ENCODE data around the gene PGBD5. TPM values are rescaled to one million over a fixed set of nuclear protein-coding genes. Genes with fewer than 3 reads are reported as not detected.

Gene PGBD5
- total and polyA plus RNA-seq, 2 of the 13 experiments (the other 11 are each of a cell fraction or from before 2014, with no cell fraction given): 0.04 to 0.13 TPM

GRCh38 chr1:230396966-230397365 is 29.2 kb downstream of the PGBD5 start (continued):
- no peak for TF ChIP-seq ZBED4 (CRISPR knock-in tag; IDR thresholded peaks at IDR 0.05; ENCODE audit: borderline replicate concordance)
- TF ChIP-seq ZBTB44 (CRISPR knock-in tag; IDR thresholded peaks at IDR 0.05): no peak
- TF ChIP-seq ZNF180 (CRISPR knock-in tag; IDR thresholded peaks at IDR 0.05; ENCODE audit: borderline replicate concordance, low read depth): no peak

- Histone ChIP-seq H3K4me2 (ENCODE audit: low read depth, low read length) (no peak overlapping the region), H3K9me3 (ENCODE audit: low read length) (no peaks in the 10 kb centered on the region), H3K79me2 (ENCODE audit: insufficient read depth, low read length) (no peaks in the 10 kb centered on the region), H3K36me3 (replicated peaks in 1 of 2; ENCODE audit: control insufficient read depth in 1 of 2, insufficient read depth in 2 of 2, low read length in 2 of 2) (no peaks in the 10 kb centered on the region), H3K27ac (ENCODE audit: extremely low read length, insufficient read depth, low read length) (no peak overlapping the region), H2AFZ (ENCODE audit: low read length) (no peak overlapping the region), H3K27me3 (ENCODE audit: control insufficient read depth in 1 of 2, insufficient read depth in 2 of 2, low read length in 2 of 2) (peaks cover 1 to 12% of the 10 kb centered on the region in 2 experiments; a peak in 3 of 5 replicates), H3K4me1 (ENCODE audit: insufficient read depth, low read length) (no peaks in the 10 kb centered on the region), H4K20me1 (ENCODE audit: insufficient read depth, low read length) (no peaks in the 10 kb centered on the region), H3K9ac (ENCODE audit: insufficient read depth, low read depth, low read length) (no peak overlapping the region), H3K4me3 (replicated peaks in 1 of 3; ENCODE audit: insufficient read depth in 1 of 3, low read depth in 2 of 3, low read length in 3 of 3) (no peak overlapping the region)
- in situ Hi-C loops (cut with HindIII; ENCODE audit: extremely low pct_ligation_motif_present, low pct_unique_long_range_greater_than_20kb): no loop called here
- WGBS (ENCODE audit: low lambda C conversion rate): 84% methylated on average over 1 of the region's 1 CpG
- TF ChIP-seq PCBP2 (optimal IDR thresholded peaks at IDR 0.05; ENCODE audit: low read depth, low read length, poor library complexity, severe bottlenecking): peak; percentile 80
- TF ChIP-seq JUNB (CRISPR knock-in tag; IDR thresholded peaks at IDR 0.05; ENCODE audit: borderline replicate concordance): no peak
- ChIA-PET POLR2A (no interaction called here), CTCF (ENCODE audit: low intra/inter-chr PET ratio, low total read pairs) (no interaction called here)
- no peak for DNase-seq (ENCODE audit: low spot score)
- no peak for ATAC-seq
- FAIRE-seq: no peak
- intact Hi-C loops (cut with micrococcal nuclease; ENCODE audit: unreplicated experiment): no loop called here
- BruUV-seq (replicated peaks): no TSS peak
Observed at GRCh38 chr1:230395932-230396331, 30.2 kb downstream of the PGBD5 start.
